HG02798 (cell line): Measurements from ENCODE around the gene ZC3H7A.

Source experiments
- ATAC-seq: cut with Tn5 transposase; IDR thresholded peaks from one replicate; pipeline ENCODE4 v1.9.1; 2021; ENCODE audit warnings: mild to moderate bottlenecking; ENCODE audit not compliant: unreplicated experiment, poor library complexity

The ZC3H7A gene

DNA sequence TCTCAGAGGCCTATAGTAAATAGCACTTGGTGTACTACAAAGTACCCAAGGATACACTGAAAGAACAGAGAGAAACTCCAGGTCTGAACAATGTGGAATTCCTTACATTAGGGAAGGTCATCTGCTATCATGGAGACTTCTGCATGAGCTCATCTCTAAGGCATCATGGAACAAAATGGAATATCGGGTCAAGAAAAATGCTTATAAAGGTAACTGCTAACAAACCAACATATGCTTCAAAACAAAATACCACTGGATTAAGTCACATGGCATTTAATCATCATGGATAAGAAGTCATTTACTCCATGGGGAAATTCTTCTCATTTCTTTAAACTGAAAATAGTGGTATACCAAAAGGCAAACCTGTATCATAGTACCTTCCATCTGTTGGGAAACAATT lies 88.6 kb downstream of the ZC3H7A start:
- no peak for ATAC-seq

- no peak for ATAC-seq
Measured at GRCh38 chr16:11707679-11708197, 89.3 kb downstream of the ZC3H7A start.

GRCh38 chr16:11706180-11706742 lies 90.8 kb downstream of the ZC3H7A start:
- no peak for ATAC-seq

DNA sequence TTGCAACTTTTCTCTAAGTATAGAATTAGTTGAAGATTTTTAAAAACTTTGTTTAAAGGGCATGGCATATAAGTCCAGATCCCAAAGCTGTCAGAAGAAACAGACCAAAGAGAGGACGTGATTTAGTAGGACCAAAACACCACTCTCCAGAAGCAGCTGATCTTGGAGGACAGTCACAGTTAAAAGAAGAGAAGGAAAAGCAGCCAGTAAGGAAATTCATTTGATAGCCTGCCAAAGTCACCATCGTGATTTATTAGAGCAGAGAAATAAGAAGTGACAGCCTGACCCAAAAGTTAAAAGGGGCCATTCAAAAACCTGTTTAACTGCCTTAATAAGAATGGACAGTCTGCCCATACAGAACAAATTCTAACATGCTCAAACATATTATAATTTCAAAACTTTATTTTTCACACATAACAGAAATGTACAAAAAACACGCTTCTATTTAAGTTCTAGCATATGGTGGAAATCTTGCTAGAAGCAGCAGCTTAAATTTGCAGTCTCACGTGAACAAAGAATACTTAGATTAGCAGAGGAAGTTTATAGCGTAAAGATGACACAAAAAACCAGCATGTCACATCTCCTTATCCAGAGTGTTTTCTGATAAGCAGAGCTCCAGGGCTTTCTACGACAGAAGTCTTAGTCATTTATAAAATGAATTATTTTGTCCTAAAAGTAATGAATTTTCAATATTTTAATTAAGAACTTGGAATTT lies 91.6 kb downstream of the ZC3H7A start:
- ATAC-seq, result no peak
